Naive thymus-derived CD4-positive, alpha-beta T cell (primary cell): Measurements from ENCODE around the gene CDK17. TPM values are rescaled to one million over a fixed set of nuclear protein-coding genes. Genes with fewer than 3 reads are reported as not detected.
A peak's percentile ranks its signal among the peaks of the same experiment; 100 is the strongest.

ENCODE experiments used
- ATAC-seq: fragments of 150-1000 bp; cut with Tn5 transposase; 2 replicates; pipeline ENCODE4 v1.10.0; 2021; ENCODE audit warnings: mild to moderate bottlenecking, moderate library complexity
- CTCF ChIA-PET: fragments of 350-600 bp; sonication (Branson Sonifier 250); formaldehyde crosslinking; loops from one replicate; lab custom pipeline; 2021; ENCODE audit warnings: antibody characterized with exemption; lab: Charles Lee
- POLR2A ChIA-PET: fragments of 350-600 bp; sonication (Branson Sonifier 250); formaldehyde crosslinking; loops from one replicate; lab custom pipeline; 2021; ENCODE audit warnings: antibody characterized with exemption, inconsistent platforms; lab: Charles Lee
- DNase-seq, 9 donors: peaks; one replicate each; pipeline versions ENCODE4 v3.0.0 to v3.0.0-alpha.2; 2020 to 2022; ENCODE audit warnings: mixed read lengths in 1 of 9
- H3K27ac ChIP-seq: one replicate; pipeline ENCODE4 v1.7.0; 2013; ENCODE audit warnings: mild to moderate bottlenecking, low read depth, low read length, moderate library complexity
- H3K27me3 ChIP-seq, 2 donors: one replicate each; pipeline ENCODE4 v1.7.0; 2013; ENCODE audit warnings: low read length in 2 of 2, mild to moderate bottlenecking in 2 of 2, moderate library complexity in 2 of 2; ENCODE audit not compliant: control insufficient read depth in 2 of 2, insufficient read depth in 2 of 2
- H3K36me3 ChIP-seq, 3 experiments: 1 replicate in 2 of 3; 2 replicates in 1 of 3; pipeline ENCODE4 v1.7.0; 2013; ENCODE audit warnings: low read length in 3 of 3, mild to moderate bottlenecking in 3 of 3, moderate library complexity in 1 of 3; ENCODE audit not compliant: insufficient read depth in 3 of 3, control insufficient read depth in 2 of 3
- H3K4me1 ChIP-seq, 2 donors: one replicate each; pipeline ENCODE4 v1.7.0; 2013; ENCODE audit warnings: low read length in 2 of 2, mild to moderate bottlenecking in 2 of 2, moderate library complexity in 1 of 2; ENCODE audit not compliant: control insufficient read depth in 2 of 2, insufficient read depth in 2 of 2
- H3K4me3 ChIP-seq: 2 replicates; pipeline ENCODE4 v1.7.0; 2013; ENCODE audit warnings: mild to moderate bottlenecking, low read length
- H3K9me3 ChIP-seq, 3 experiments: 1 replicate in 2 of 3; 2 replicates in 1 of 3; pipeline ENCODE4 v1.7.0; 2013; ENCODE audit warnings: low read length in 3 of 3; ENCODE audit not compliant: control insufficient read depth in 2 of 3
- H3K27ac Mint-ChIP-seq, 9 donors: one replicate each; pipeline ENCODE4 v1.8.0; 2020 to 2022; ENCODE audit warnings: mixed read lengths in 9 of 9, mild to moderate bottlenecking in 8 of 9, moderate library complexity in 5 of 9, inconsistent platforms in 2 of 9
- H3K27me3 Mint-ChIP-seq, 5 donors: one replicate each; pipeline ENCODE4 v1.8.0; 2021 to 2022; ENCODE audit warnings: mixed read lengths in 5 of 5, mild to moderate bottlenecking in 1 of 5
- H3K36me3 Mint-ChIP-seq, 5 donors: one replicate each; pipeline ENCODE4 v1.8.0; 2020 to 2022; ENCODE audit warnings: mixed read lengths in 5 of 5, mild to moderate bottlenecking in 3 of 5, inconsistent platforms in 1 of 5
- H3K4me1 Mint-ChIP-seq, 7 donors: one replicate each; pipeline ENCODE4 v1.8.0; 2020 to 2022; ENCODE audit warnings: mixed read lengths in 7 of 7, mild to moderate bottlenecking in 3 of 7, inconsistent platforms in 1 of 7
- H3K4me3 Mint-ChIP-seq, 10 donors: one replicate each; pipeline ENCODE4 v1.8.0; 2020 to 2022; ENCODE audit warnings: mild to moderate bottlenecking in 10 of 10, mixed read lengths in 10 of 10, moderate library complexity in 6 of 10, inconsistent platforms in 2 of 10
- H3K9me3 Mint-ChIP-seq, 11 donors: one replicate each; pipeline ENCODE4 v1.8.0; 2020 to 2022; ENCODE audit warnings: mixed read lengths in 11 of 11, mild to moderate bottlenecking in 4 of 11, inconsistent platforms in 1 of 11, moderate library complexity in 1 of 11
- intact Hi-C, 2 donors: fragments of 100-400 bp; cut with micrococcal nuclease; formaldehyde crosslinking; loops; one replicate each; pipeline ENCODE4 v1.15.1; 2023
- polyA plus RNA-seq, 2 donors: library from polyadenylated mRNA; unstranded; fragments of 300-500 nt; fragmentation: Illumina TruSeq; gene quantifications; one replicate each; pipeline ENCODE4 v1.2.3, GENCODE V29; 2021
- total RNA-seq, 6 experiments: library from RNA in 5 of 6; stranded (reverse) in 5 of 6; gene quantifications; 1 replicate in 5 of 6; 2 replicates in 1 of 6; pipeline ENCODE4 v1.2.3 and lab custom pipeline; 2021 to 2026

The CDK17 gene
- total and polyA plus RNA-seq, 7 experiments from 2014 or later, result 30.0 to 112 (median 67.0) TPM

- peak; percentile 10 for ATAC-seq
- peaks cover 0 to 6% (median 0%) of the 10 kb centered on the region in 11 donors for H3K9me3 Mint-ChIP-seq
- H3K27ac ChIP-seq, result peak overlapping the region; percentile 81
- peak overlapping the region; percentile 82 for H3K4me3 ChIP-seq
- H3K36me3 Mint-ChIP-seq, result no peaks in the 10 kb centered on the region
- intact Hi-C loops, result loop anchor here (1.0 to 5.0 kb wide), 19 partner anchors 21 to 506 kb away; partner anchors contain the start of genes AMDHD1 (in 2 of the 2), CCDC38 (in 2 of the 2), CFAP54 (in 2 of the 2) and LTA4H (in 2 of the 2)
- H3K27me3 ChIP-seq, result no peaks in the 10 kb centered on the region
- peaks cover 0 to 11% (median 0%) of the 10 kb centered on the region in 3 experiments for H3K36me3 ChIP-seq
- CTCF ChIA-PET, result interaction anchor here (0.7 to 6.5 kb wide), 29 partner anchors 9 to 365 kb away, joined by 3 to 50 read pairs (median 4); partner anchors contain the start of genes CFAP54 and LTA4H
- peaks cover 17 to 19% of the 10 kb centered on the region in 2 donors for H3K4me1 ChIP-seq
- H3K27me3 Mint-ChIP-seq, result no peaks in the 10 kb centered on the region
- no peaks in the 10 kb centered on the region for H3K9me3 ChIP-seq
- H3K27ac Mint-ChIP-seq, result peak overlapping the region; percentile 90 to 98 (median 96)
- peak in 1 of 9 donors; percentile 51 for DNase-seq
- peak overlapping the region; percentile 88 to 98 (median 95) for H3K4me3 Mint-ChIP-seq
- POLR2A ChIA-PET, result interaction anchor here (0.5 to 5.5 kb wide), 35 partner anchors 12 to 507 kb away, joined by 3 to 89 read pairs (median 4); partner anchors contain the start of gene NEDD1
- H3K4me1 Mint-ChIP-seq, result peaks cover 29 to 46% (median 39%) of the 10 kb centered on the region in 7 donors
Measured at GRCh38 chr12:96400631-96401075, 414 bp upstream of the CDK17 start.

- peak; percentile 51 for ATAC-seq
- H3K27ac ChIP-seq, result peak overlapping the region; percentile 98
- peak; percentile 60 to 81 (median 69) for DNase-seq
- H3K4me3 ChIP-seq, result peak overlapping the region; percentile 77
- H3K27me3 ChIP-seq, result no peaks in the 10 kb centered on the region
- POLR2A ChIA-PET, result interaction anchor here (0.7 to 5.5 kb wide), 30 partner anchors 11 to 351 kb away, joined by 3 to 89 read pairs (median 4); no protein-coding TSS in a partner anchor
- H3K9me3 ChIP-seq, result no peaks in the 10 kb centered on the region
- Mint-ChIP-seq H3K27me3 (no peaks in the 10 kb centered on the region), H3K4me1 (peaks cover 34 to 55% (median 50%) of the 10 kb centered on the region in 7 donors), H3K27ac (peak overlapping the region; percentile 90 to 99 (median 96)), H3K4me3 (peak overlapping the region; percentile 94 to 98 (median 96)), H3K36me3 (peaks cover 0 to 3% (median 0%) of the 10 kb centered on the region in 5 donors), H3K9me3 (peaks cover 0 to 6% (median 0%) of the 10 kb centered on the region in 11 donors)
- peaks cover 0 to 11% (median 0%) of the 10 kb centered on the region in 3 experiments for H3K36me3 ChIP-seq
- peaks cover 19 to 24% of the 10 kb centered on the region in 2 donors for H3K4me1 ChIP-seq
- CTCF ChIA-PET, result interaction anchor here (0.5 to 6.5 kb wide), 23 partner anchors 10 to 342 kb away, joined by 3 to 50 read pairs (median 3); no protein-coding TSS in a partner anchor
- intact Hi-C loops, result loop anchor here (1.0 to 5.0 kb wide), 5 partner anchors 21 to 102 kb away; no protein-coding TSS in a partner anchor
Measured at GRCh38 chr12:96399120-96399918, 920 bp downstream of the CDK17 start.

GRCh38 chr12:96398424-96399119 is 1.7 kb downstream of the CDK17 start:
- ChIA-PET CTCF (interaction anchor here (0.5 to 6.5 kb wide), 14 partner anchors 9 to 333 kb away, joined by 3 to 50 read pairs (median 3); no protein-coding TSS in a partner anchor), POLR2A (interaction anchor here (0.5 to 5.5 kb wide), 20 partner anchors 17 to 351 kb away, joined by 3 to 89 read pairs (median 5); no protein-coding TSS in a partner anchor)
- peaks cover 0 to 11% (median 0%) of the 10 kb centered on the region in 3 experiments for H3K36me3 ChIP-seq
- H3K36me3 Mint-ChIP-seq, result peaks cover 0 to 3% (median 0%) of the 10 kb centered on the region in 5 donors
- intact Hi-C loops, result loop anchor here (1.0 to 5.0 kb wide), 6 partner anchors 8 to 101 kb away; no protein-coding TSS in a partner anchor
- peak overlapping the region; percentile 98 for H3K27ac ChIP-seq
- H3K4me1 Mint-ChIP-seq, result peaks cover 34 to 54% (median 48%) of the 10 kb centered on the region in 7 donors
- peaks cover 0 to 6% (median 0%) of the 10 kb centered on the region in 11 donors for H3K9me3 Mint-ChIP-seq
- H3K4me3 ChIP-seq, result peak overlapping the region; percentile 77
- DNase-seq (peak in 4 of 9 donors; percentile 5 to 23 (median 12)), ATAC-seq (no peak)
- no peaks in the 10 kb centered on the region for H3K27me3 Mint-ChIP-seq
- H3K4me3 Mint-ChIP-seq, result peak overlapping the region; percentile 94 to 98 (median 96)
- no peaks in the 10 kb centered on the region for H3K9me3 ChIP-seq
- H3K4me1 ChIP-seq, result peaks cover 19 to 24% of the 10 kb centered on the region in 2 donors
- H3K27me3 ChIP-seq, result no peaks in the 10 kb centered on the region
- H3K27ac Mint-ChIP-seq, result peak overlapping the region; percentile 90 to 99 (median 96)

GRCh38 chr12:96397756-96398423 is 2.3 kb downstream of the CDK17 start:
- H3K4me1 Mint-ChIP-seq, result peaks cover 34 to 59% (median 51%) of the 10 kb centered on the region in 7 donors
- peak overlapping the region; percentile 77 for H3K4me3 ChIP-seq

GRCh38 chr12:96396914-96397313 is 3.3 kb downstream of the CDK17 start:
- no peak overlapping the region for H3K27ac ChIP-seq
- H3K36me3 ChIP-seq, result peaks cover 0 to 11% (median 0%) of the 10 kb centered on the region in 3 experiments
- no peak overlapping the region for H3K4me3 ChIP-seq
- CTCF ChIA-PET, result no interaction called here
- ATAC-seq, result no peak
- H3K4me1 Mint-ChIP-seq, result peaks cover 42 to 66% (median 61%) of the 10 kb centered on the region in 7 donors
- H3K36me3 Mint-ChIP-seq, result peaks cover 0 to 3% (median 0%) of the 10 kb centered on the region in 5 donors
- H3K27ac Mint-ChIP-seq, result peak overlapping the region in 7 of 9 donors; percentile 31 to 96 (median 90)
- H3K27me3 Mint-ChIP-seq, result no peaks in the 10 kb centered on the region
- H3K4me1 ChIP-seq, result peaks cover 24 to 31% of the 10 kb centered on the region in 2 donors
- intact Hi-C loops, result loop anchor here (1.0 to 5.0 kb wide), 3 partner anchors 10 to 100 kb away; no protein-coding TSS in a partner anchor
- POLR2A ChIA-PET, result interaction anchor here (0.6 to 5.5 kb wide), 5 partner anchors 16 to 193 kb away, joined by 3 to 89 read pairs (median 3); no protein-coding TSS in a partner anchor
- H3K9me3 ChIP-seq, result no peaks in the 10 kb centered on the region
- peak overlapping the region in 9 of 10 donors; percentile 69 to 98 (median 96) for H3K4me3 Mint-ChIP-seq
- no peak for DNase-seq
- H3K27me3 ChIP-seq, result no peaks in the 10 kb centered on the region
- H3K9me3 Mint-ChIP-seq, result peaks cover 0 to 6% (median 0%) of the 10 kb centered on the region in 11 donors

More at GRCh38 chr12:96397756-96398423, 2.3 kb downstream of the CDK17 start:
- Mint-ChIP-seq H3K36me3 (peaks cover 0 to 3% (median 0%) of the 10 kb centered on the region in 5 donors), H3K27me3 (no peaks in the 10 kb centered on the region), H3K27ac (peak overlapping the region; percentile 90 to 99 (median 96)), H3K4me3 (peak overlapping the region; percentile 94 to 98 (median 96)), H3K9me3 (peaks cover 0 to 6% (median 0%) of the 10 kb centered on the region in 11 donors)
- DNase-seq (no peak), ATAC-seq (no peak)
- intact Hi-C loops, result loop anchor here (1.0 to 5.0 kb wide), 7 partner anchors 8 to 101 kb away; no protein-coding TSS in a partner anchor
- CTCF ChIA-PET, result interaction anchor here (1.0 to 6.5 kb wide), 4 partner anchors 26 to 182 kb away, joined by 4 to 50 read pairs (median 12); no protein-coding TSS in a partner anchor
- peaks cover 0 to 11% (median 0%) of the 10 kb centered on the region in 3 experiments for H3K36me3 ChIP-seq
- peak overlapping the region; percentile 98 for H3K27ac ChIP-seq
- no peaks in the 10 kb centered on the region for H3K27me3 ChIP-seq
- H3K4me1 ChIP-seq, result peaks cover 19 to 29% of the 10 kb centered on the region in 2 donors
- H3K9me3 ChIP-seq, result no peaks in the 10 kb centered on the region
- POLR2A ChIA-PET, result interaction anchor here (0.5 to 5.5 kb wide), 8 partner anchors 17 to 182 kb away, joined by 3 to 89 read pairs (median 6); no protein-coding TSS in a partner anchor
